Heart left ventricle (tissue), 16 donors: ENCODE measurements around the gene PLCL1. TPM values are rescaled to one million over a fixed set of nuclear protein-coding genes. Genes with fewer than 3 reads are reported as not detected.

Experiments
- ATAC-seq, 4 donors: fragments of 200-7000 bp; cut with Tn5 transposase; one replicate each; pipeline ENCODE4 v1.9.1; 2020 to 2022; ENCODE audit warnings: moderate library complexity in 4 of 4, mild to moderate bottlenecking in 3 of 4, moderate number of reproducible peaks in 1 of 4
- DNase-seq, 5 donors: peaks; one replicate each; pipeline ENCODE4 v3.0.0-alpha.2; 2020
- H3K27ac ChIP-seq, 12 donors: fragments of 200-600 bp; sonication (generic) in 4 of 12; one replicate each; pipeline versions ENCODE4 v1.5.0 to v1.8.0; 2016 to 2022; ENCODE audit warnings: mild to moderate bottlenecking in 2 of 12
- H3K27me3 ChIP-seq, 9 donors: fragments of 200-600 bp; sonication (generic) in 2 of 9; one replicate each; pipeline versions ENCODE4 v1.5.1 to v1.8.0; 2016 to 2022; ENCODE audit warnings: mild to moderate bottlenecking in 3 of 9
- H3K36me3 ChIP-seq, 9 donors: fragments of 200-600 bp; sonication (generic) in 2 of 9; one replicate each; pipeline versions ENCODE4 v1.5.0 to v1.8.0; 2018 to 2022; ENCODE audit warnings: mild to moderate bottlenecking in 2 of 9
- H3K4me1 ChIP-seq, 12 donors: fragments of 200-600 bp; sonication (generic) in 4 of 12; one replicate each; pipeline versions ENCODE4 v1.5.0 to v1.8.0; 2016 to 2022; ENCODE audit warnings: mild to moderate bottlenecking in 3 of 12
- H3K4me3 ChIP-seq, 12 donors: fragments of 200-600 bp; sonication (generic) in 4 of 12; one replicate each; pipeline versions ENCODE4 v1.5.0 to v1.8.0; 2017 to 2022; ENCODE audit warnings: mild to moderate bottlenecking in 9 of 12, moderate library complexity in 4 of 12
- H3K9me3 ChIP-seq, 12 donors: fragments of 200-600 bp; sonication (generic) in 4 of 12; one replicate each; pipeline versions ENCODE4 v1.5.0 to v1.8.0; 2016 to 2022; ENCODE audit warnings: mild to moderate bottlenecking in 1 of 12
- CTCF ChIP-seq, 12 donors: fragments of 200-600 bp; sonication (generic) in 4 of 12; IDR thresholded peaks; one replicate each; pipeline versions ENCODE4 v1.5.0 to v1.8.0; 2018 to 2022; ENCODE audit warnings: antibody characterized with exemption in 12 of 12, mild to moderate bottlenecking in 5 of 12
- POLR2A ChIP-seq, 2 donors: fragments of 450-650 bp; IDR thresholded peaks; one replicate each; pipeline ENCODE4 v1.6.1; 2017; ENCODE audit warnings: antibody characterized with exemption in 2 of 2, mild to moderate bottlenecking in 2 of 2, moderate library complexity in 2 of 2
- WGBS, 4 donors: extraction: QIAGEN DNeasy Blood & Tissue Kit in 2 of 4; methylation state at CpG; one replicate each; pipeline versions ENCODE4 v1.1.5 to v1.1.7; 2013 to 2018; 5-methylcytosine and 5-hydroxymethylcytosine counted together
- intact Hi-C, 10 donors: fragments of 100-400 bp; cut with DNase I; formaldehyde crosslinking; loops; one replicate each; pipeline versions ENCODE4 v1.11.1 to v1.14.2; 2022
- polyA plus RNA-seq, 2 donors: library from polyadenylated mRNA; stranded (reverse); fragments of 200-250 nt; gene quantifications; one replicate each; pipeline ENCODE4 v1.2.3, GENCODE V29; 2013
- total RNA-seq, 9 donors: library from RNA; depleted of rRNA in 2 of 9; stranded (reverse); fragments of >200 nt in 2 of 9; fragmentation: NEBNext Ultra II Directional in 3 of 9; extraction: Animal tissue kit (Norgen Biotek cat#: 25700) in 3 of 9; gene quantifications; one replicate each; pipeline versions ENCODE4 v1.1.0 to v1.2.4, GENCODE V29; 2016 to 2023
- donor health status: ischemic (EF 13 %, LVEDD 7.1; RV severe dilation, severe dysfunction).
- donor health status: healthy with polysubstance abuse.
- donor health status: DM: no; HTN: yes; CAD: no.
- donor health status: DM: no; HTN: no; CAD: no.
- donor health status: ischemic (EF 25% LVEDD 6.9; RV normal size, moderate dysfunction).
- donor health status: ischemic (EF 25% LVEDD 5.7; RV mildly dilated, moderate dysfunction).
- donor health status: healthy.
- donor health status: DM: yes; HTN: yes; CAD: no.
- donor health status: ischemic (EF 35%, LVEDD 5.7; RV mildly dilated, moderate dysfunction).
- donor health status: nonischemic (EF 11% LVEDD 7.7; RV severe dilation, severe dysfunction).
- donor health status: DM: yes; HTN: yes; CAD: no.
- donor health status: PGD.
- donor health status: ischemic (EF 29% LVEDD 5.4; RV normal size, mild dysfunction).
- donor health status: nonischemic (EF 23%, LVEDD 6.1; RV moderate dilation, normal function).

Gene PLCL1
- total and polyA plus RNA-seq, 11 donors: 22.0 to 126 (median 90.4) TPM

- DNase-seq (peak in 1 of 5 donors; percentile 59), ATAC-seq (peak in 2 of 4 donors; percentile 14 to 33)
- no peaks in the 10 kb centered on the region for H3K9me3 ChIP-seq
- peak within 1 kb of the TSS; percentile 29 to 57 (median 50) for H3K4me3 ChIP-seq
- H3K36me3 ChIP-seq: no peaks in the 10 kb centered on the region
- WGBS, 4 donors: 88 to 91% (median 90%) methylated on average over 64 to 80 of the region's 80 CpGs
- no peak for TF ChIP-seq POLR2A (IDR thresholded peaks at IDR 0.05)
- TF ChIP-seq CTCF (IDR thresholded peaks at IDR 0.05): no peak
- intact Hi-C loops: no loop called here
- H3K27ac ChIP-seq: no peak within 1 kb of the TSS
- peaks cover 0 to 11% (median 0%) of the 10 kb centered on the region in 12 donors for H3K4me1 ChIP-seq
- H3K27me3 ChIP-seq: peaks cover 0 to 29% (median 13%) of the 10 kb centered on the region in 9 donors
These were observed 19.1 kb upstream of the PLCL1 start, which contains the start of gene BOLL for GRCh38 chr2:197784956-197785941. BOLL (minus strand) TSS chr2:197785319; CDS start chr2:197781850, 3,469 bp downstream.

- peak in 4 of 5 donors; percentile 21 to 75 (median 44) for DNase-seq
- intact Hi-C loops: no loop called here
- H3K4me1 ChIP-seq: peaks cover 0 to 11% (median 0%) of the 10 kb centered on the region in 12 donors
- TF ChIP-seq CTCF (IDR thresholded peaks at IDR 0.05) (peak; percentile 32 to 64 (median 42)), POLR2A (IDR thresholded peaks at IDR 0.05) (no peak)
- no peaks in the 10 kb centered on the region for H3K9me3 ChIP-seq
- no peak overlapping the region for H3K27ac ChIP-seq
- peaks cover 0 to 29% (median 13%) of the 10 kb centered on the region in 9 donors for H3K27me3 ChIP-seq
- WGBS, 4 donors: 5 to 8% (median 6%) methylated on average over 44 to 79 of the region's 79 CpGs
- no peaks in the 10 kb centered on the region for H3K36me3 ChIP-seq
- peak in 3 of 4 donors; percentile 67 to 87 (median 71) for ATAC-seq
- H3K4me3 ChIP-seq: peak overlapping the region; percentile 29 to 57 (median 50)
These were observed 18.1 kb upstream of the PLCL1 start for GRCh38 chr2:197786010-197786877.

- Histone ChIP-seq H3K36me3 (no peaks in the 10 kb centered on the region), H3K4me1 (peaks cover 0 to 19% (median 0%) of the 10 kb centered on the region in 12 donors), H3K27me3 (peaks cover 0 to 6% (median 0%) of the 10 kb centered on the region in 9 donors), H3K27ac (no peak overlapping the region), H3K9me3 (peaks cover 0 to 3% (median 0%) of the 10 kb centered on the region in 12 donors), H3K4me3 (no peak overlapping the region)
- ATAC-seq (peak; percentile 52 to 89 (median 87)), DNase-seq (peak in 2 of 5 donors; percentile 28 to 30)
- no peak for TF ChIP-seq CTCF (IDR thresholded peaks at IDR 0.05)
- TF ChIP-seq POLR2A (IDR thresholded peaks at IDR 0.05): no peak
- intact Hi-C loops: loop anchor here in 1 of 10 donors (5.0 kb wide), 1 partner anchor 86 kb away; the partner anchor contains the start of gene MARS2
- 40 to 63% (median 46%) methylated on average over 1 of the region's 1 CpG for WGBS, 4 donors
These were observed 10.9 kb upstream of the PLCL1 start for GRCh38 chr2:197793456-197793855.
